Mesothelial cell of epicardium (in vitro differentiated cells): Measurements from ENCODE around the gene PLD5. TPM values are rescaled to one million over a fixed set of nuclear protein-coding genes. Genes with fewer than 3 reads are reported as not detected.

Experiments
- DNase-seq, 2 experiments: peaks; one replicate each; pipeline ENCODE4 v3.0.0; 2021; ENCODE audit warnings: low spot score in 2 of 2; ENCODE audit not compliant: unreplicated experiment in 2 of 2
- H3K27ac Mint-ChIP-seq: 2 replicates; pipeline ENCODE4 v1.8.0; 2021; ENCODE audit warnings: mixed read lengths
- H3K27me3 Mint-ChIP-seq: 2 replicates; pipeline ENCODE4 v1.8.0; 2021; ENCODE audit warnings: low read depth, mixed read lengths
- H3K36me3 Mint-ChIP-seq: 2 replicates; pipeline ENCODE4 v1.8.0; 2021; ENCODE audit warnings: mixed read lengths
- H3K4me1 Mint-ChIP-seq: 2 replicates; pipeline ENCODE4 v1.8.0; 2021; ENCODE audit warnings: mixed read lengths
- H3K4me3 Mint-ChIP-seq: 2 replicates; pipeline ENCODE4 v1.8.0; 2021; ENCODE audit warnings: mild to moderate bottlenecking, moderate library complexity, mixed read lengths
- H3K9me3 Mint-ChIP-seq: 2 replicates; pipeline ENCODE4 v1.8.0; 2021; ENCODE audit warnings: mixed read lengths
- total RNA-seq: library from RNA; stranded (reverse); gene quantifications from 3 replicates; pipeline ENCODE4 v1.2.1, GENCODE V29; 2021
- TF ChIP-seq, protein P1 (sequence below): fragments of 200-600 bp; sonication (generic); IDR thresholded peaks from one replicate; pipeline ENCODE4 v1.5.0; 2021; ENCODE audit warnings: antibody characterized with exemption; ENCODE audit not compliant: unreplicated experiment

PLD5 gene
- total RNA-seq, 1 donor from 2014 or later: 4.3 TPM

DNA sequence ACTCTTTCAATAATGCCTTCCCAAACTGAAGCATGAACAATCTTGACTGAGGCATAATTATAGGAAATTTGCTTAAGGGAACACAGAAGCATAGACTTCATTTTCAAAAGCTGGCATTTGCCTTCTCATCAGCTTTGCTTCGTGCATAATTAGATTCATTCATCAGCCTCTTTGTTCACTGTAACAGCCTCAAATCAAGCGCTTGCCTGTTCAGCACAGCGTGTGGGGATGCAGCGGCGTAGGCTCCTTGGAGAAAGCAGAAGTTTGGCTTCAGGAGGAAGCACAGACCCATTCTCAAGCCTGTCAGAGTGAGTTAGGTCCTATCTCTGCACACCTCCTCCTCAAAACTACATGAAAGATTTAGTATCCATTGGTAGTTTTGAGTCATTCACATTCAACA lies 279.2 kb downstream of the PLD5 start:
- Mint-ChIP-seq H3K4me3 (no peak overlapping the region), H3K27ac (no peak overlapping the region)

DNA sequence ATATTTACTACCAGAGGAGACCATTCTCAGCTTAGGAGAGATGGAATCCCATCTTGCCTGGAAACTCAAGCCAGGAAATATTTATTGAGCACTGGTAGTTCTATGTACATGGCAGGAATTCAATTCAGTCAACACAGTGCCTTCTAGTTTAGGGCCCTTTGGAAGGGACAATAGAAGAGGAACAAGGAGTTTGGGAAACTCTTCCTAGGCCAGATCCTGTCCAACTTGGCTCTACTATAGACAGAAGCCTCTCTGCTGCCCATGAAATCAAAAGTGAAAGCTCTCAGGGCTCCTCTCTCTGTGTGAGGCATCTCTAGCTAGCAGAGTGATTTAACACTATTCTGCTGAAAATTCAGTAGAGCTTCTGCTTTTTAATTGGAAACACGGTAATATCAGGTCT lies 281.0 kb downstream of the PLD5 start:
- H3K27ac Mint-ChIP-seq: no peak overlapping the region
- peaks cover 8% of the 10 kb centered on the region for H3K4me1 Mint-ChIP-seq
- no peak for DNase-seq
- H3K36me3 Mint-ChIP-seq: no peaks in the 10 kb centered on the region
- H3K27me3 Mint-ChIP-seq: no peaks in the 10 kb centered on the region
- no peak overlapping the region for H3K4me3 Mint-ChIP-seq
- H3K9me3 Mint-ChIP-seq: no peaks in the 10 kb centered on the region
- TF ChIP-seq, protein P1, sequence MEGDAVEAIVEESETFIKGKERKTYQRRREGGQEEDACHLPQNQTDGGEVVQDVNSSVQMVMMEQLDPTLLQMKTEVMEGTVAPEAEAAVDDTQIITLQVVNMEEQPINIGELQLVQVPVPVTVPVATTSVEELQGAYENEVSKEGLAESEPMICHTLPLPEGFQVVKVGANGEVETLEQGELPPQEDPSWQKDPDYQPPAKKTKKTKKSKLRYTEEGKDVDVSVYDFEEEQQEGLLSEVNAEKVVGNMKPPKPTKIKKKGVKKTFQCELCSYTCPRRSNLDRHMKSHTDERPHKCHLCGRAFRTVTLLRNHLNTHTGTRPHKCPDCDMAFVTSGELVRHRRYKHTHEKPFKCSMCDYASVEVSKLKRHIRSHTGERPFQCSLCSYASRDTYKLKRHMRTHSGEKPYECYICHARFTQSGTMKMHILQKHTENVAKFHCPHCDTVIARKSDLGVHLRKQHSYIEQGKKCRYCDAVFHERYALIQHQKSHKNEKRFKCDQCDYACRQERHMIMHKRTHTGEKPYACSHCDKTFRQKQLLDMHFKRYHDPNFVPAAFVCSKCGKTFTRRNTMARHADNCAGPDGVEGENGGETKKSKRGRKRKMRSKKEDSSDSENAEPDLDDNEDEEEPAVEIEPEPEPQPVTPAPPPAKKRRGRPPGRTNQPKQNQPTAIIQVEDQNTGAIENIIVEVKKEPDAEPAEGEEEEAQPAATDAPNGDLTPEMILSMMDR: no peak

More for the DNA sequence above, 279.2 kb downstream of the PLD5 start:
- TF ChIP-seq, protein P1: no peak
- Mint-ChIP-seq H3K36me3 (no peaks in the 10 kb centered on the region), H3K9me3 (peaks cover 3% of the 10 kb centered on the region), H3K4me1 (peaks cover 2% of the 10 kb centered on the region), H3K27me3 (no peaks in the 10 kb centered on the region)
- no peak for DNase-seq

DNA sequence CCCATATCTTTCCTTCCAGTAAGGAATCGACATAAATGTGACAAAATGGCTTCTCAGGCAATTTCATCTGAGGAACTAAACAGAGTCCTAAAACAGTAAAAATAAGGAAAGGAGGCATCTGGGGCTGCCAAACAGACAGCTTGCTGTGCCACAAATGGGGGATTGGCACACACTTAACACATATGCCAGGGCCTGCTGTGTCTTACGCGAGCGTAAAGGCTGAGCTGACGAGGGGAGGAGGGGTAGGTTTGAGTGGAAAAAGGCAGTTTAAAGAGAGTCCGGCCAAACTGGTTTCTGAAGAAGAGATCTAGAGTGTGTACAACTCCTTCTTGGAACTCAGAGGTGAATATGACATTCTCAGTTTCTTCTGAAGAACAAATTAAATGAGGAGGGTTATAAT lies 281.5 kb downstream of the PLD5 start:
- TF ChIP-seq, protein P1: no peak
- H3K27me3 Mint-ChIP-seq: no peaks in the 10 kb centered on the region
- no peak overlapping the region for H3K27ac Mint-ChIP-seq
- H3K9me3 Mint-ChIP-seq: no peaks in the 10 kb centered on the region
- DNase-seq: no peak
- H3K36me3 Mint-ChIP-seq: no peaks in the 10 kb centered on the region
- no peak overlapping the region for H3K4me3 Mint-ChIP-seq
- H3K4me1 Mint-ChIP-seq: peaks cover 8% of the 10 kb centered on the region

DNA sequence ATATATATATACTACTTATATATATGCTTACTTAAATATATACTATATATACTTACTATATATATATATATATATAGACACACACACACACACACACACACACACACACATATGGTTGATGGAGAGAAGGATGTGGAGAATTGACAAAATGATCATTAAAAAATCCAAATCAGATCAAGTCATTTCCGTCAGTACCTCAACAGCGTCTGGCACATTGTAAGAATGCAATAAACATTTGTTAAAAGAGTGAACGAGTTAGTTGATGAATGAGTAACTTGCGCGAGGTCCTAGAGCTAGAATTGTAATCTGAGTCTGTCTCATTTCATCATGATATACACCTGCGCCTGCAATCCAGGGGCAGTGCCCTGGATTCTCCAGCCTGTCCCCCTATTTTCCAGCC lies 282.6 kb downstream of the PLD5 start:
- no peak overlapping the region for H3K4me3 Mint-ChIP-seq
- H3K9me3 Mint-ChIP-seq: no peaks in the 10 kb centered on the region
- no peak overlapping the region for H3K27ac Mint-ChIP-seq
- no peaks in the 10 kb centered on the region for H3K36me3 Mint-ChIP-seq
- TF ChIP-seq, protein P1: no peak
- H3K4me1 Mint-ChIP-seq: peaks cover 8% of the 10 kb centered on the region
- DNase-seq: no peak
- H3K27me3 Mint-ChIP-seq: no peaks in the 10 kb centered on the region

DNA sequence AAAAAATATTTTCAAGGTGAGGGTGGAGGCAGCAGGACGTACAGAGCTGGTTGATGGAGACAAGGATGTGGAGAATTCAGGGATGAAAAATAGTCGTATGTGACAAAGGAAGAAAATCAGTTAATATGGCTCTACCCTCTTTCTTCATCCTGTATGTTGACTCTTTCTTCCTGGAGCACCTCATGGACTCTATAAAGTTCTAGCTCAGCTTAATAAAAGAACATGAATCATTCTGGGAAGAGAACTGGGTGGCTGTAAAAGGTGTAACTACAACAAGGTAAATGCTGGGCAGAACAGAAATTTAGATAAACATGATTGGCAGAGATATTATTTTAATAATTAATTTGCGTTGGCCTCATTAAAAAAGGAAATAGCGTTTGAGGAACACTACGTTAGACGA lies 283.8 kb downstream of the PLD5 start:
- TF ChIP-seq, protein P1: no peak
- Mint-ChIP-seq H3K4me3 (no peak overlapping the region), H3K36me3 (no peaks in the 10 kb centered on the region), H3K9me3 (no peaks in the 10 kb centered on the region), H3K4me1 (peaks cover 8% of the 10 kb centered on the region), H3K27me3 (no peaks in the 10 kb centered on the region), H3K27ac (no peak overlapping the region)
- DNase-seq: no peak

DNA sequence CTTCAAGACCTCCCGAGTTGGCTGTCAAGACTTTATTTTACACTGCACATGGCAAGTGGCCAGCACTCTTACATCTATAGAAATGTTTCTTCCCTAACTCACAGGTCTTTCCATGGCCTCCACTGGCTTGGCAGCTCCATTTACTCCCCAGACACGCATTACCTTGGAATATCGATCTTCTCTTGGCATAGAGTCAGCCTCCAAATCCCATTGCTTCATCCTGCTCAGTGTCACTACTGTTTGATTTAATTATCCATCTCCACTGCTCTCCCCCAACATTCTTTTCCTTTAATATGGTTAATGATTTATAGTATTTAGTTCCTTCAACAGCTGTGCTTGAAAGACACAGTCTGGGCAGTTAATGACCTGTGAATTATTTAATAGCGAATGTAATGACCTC lies 284.4 kb downstream of the PLD5 start:
- Mint-ChIP-seq H3K36me3 (no peaks in the 10 kb centered on the region), H3K4me3 (no peak overlapping the region), H3K9me3 (no peaks in the 10 kb centered on the region), H3K4me1 (peaks cover 8% of the 10 kb centered on the region), H3K27me3 (no peaks in the 10 kb centered on the region), H3K27ac (no peak overlapping the region)
- DNase-seq: no peak
- TF ChIP-seq, protein P1: no peak
